Ishikawa (cell line): ENCODE results near the gene TRPM2.

Experiments
- CEBPB ChIP-seq: IDR thresholded peaks from 2 replicates; pipeline ENCODE4 v1.6.1; 2012
- CREB1 ChIP-seq: IDR thresholded peaks from 2 replicates; pipeline ENCODE4 v1.6.1; 2012; ENCODE audit warnings: low read depth
- EGR1 ChIP-seq: IDR thresholded peaks from 2 replicates; pipeline ENCODE4 v1.6.1; 2012
- EP300 ChIP-seq: IDR thresholded peaks from 2 replicates; pipeline ENCODE4 v1.6.1; 2012; ENCODE audit warnings: borderline replicate concordance
- FOXM1 ChIP-seq: IDR thresholded peaks from 2 replicates; pipeline ENCODE4 v1.6.1; 2012; ENCODE audit warnings: low read depth, borderline replicate concordance
- NFIC ChIP-seq: IDR thresholded peaks from 2 replicates; pipeline ENCODE4 v1.6.1; 2012
- RAD21 ChIP-seq: IDR thresholded peaks from 2 replicates; pipeline ENCODE4 v1.6.1; 2012; ENCODE audit warnings: low read depth
- TAF1 ChIP-seq: IDR thresholded peaks from 2 replicates; pipeline ENCODE4 v1.6.1; 2012; ENCODE audit warnings: low read depth, mild to moderate bottlenecking
- TCF12 ChIP-seq: IDR thresholded peaks from 2 replicates; pipeline ENCODE4 v1.6.1; 2012; ENCODE audit warnings: low read depth
- TEAD4 ChIP-seq: IDR thresholded peaks from 2 replicates; pipeline ENCODE4 v1.6.1; 2012
- YY1 ChIP-seq: IDR thresholded peaks from 2 replicates; pipeline ENCODE4 v1.6.1; 2012; ENCODE audit warnings: low read depth
- ZBTB7A ChIP-seq: IDR thresholded peaks from 2 replicates; pipeline ENCODE4 v1.6.1; 2012; ENCODE audit warnings: low read depth
- TF ChIP-seq, protein P1 (sequence below): IDR thresholded peaks from 2 replicates; pipeline ENCODE4 v1.6.1; 2012
- TF ChIP-seq, protein P2 (sequence below): IDR thresholded peaks from 2 replicates; pipeline ENCODE4 v1.6.1; 2012; ENCODE audit warnings: low read depth, mild to moderate bottlenecking
- TF ChIP-seq, protein P3 (sequence below): IDR thresholded peaks from 2 replicates; pipeline ENCODE4 v1.6.1; 2012

The TRPM2 gene

DNA sequence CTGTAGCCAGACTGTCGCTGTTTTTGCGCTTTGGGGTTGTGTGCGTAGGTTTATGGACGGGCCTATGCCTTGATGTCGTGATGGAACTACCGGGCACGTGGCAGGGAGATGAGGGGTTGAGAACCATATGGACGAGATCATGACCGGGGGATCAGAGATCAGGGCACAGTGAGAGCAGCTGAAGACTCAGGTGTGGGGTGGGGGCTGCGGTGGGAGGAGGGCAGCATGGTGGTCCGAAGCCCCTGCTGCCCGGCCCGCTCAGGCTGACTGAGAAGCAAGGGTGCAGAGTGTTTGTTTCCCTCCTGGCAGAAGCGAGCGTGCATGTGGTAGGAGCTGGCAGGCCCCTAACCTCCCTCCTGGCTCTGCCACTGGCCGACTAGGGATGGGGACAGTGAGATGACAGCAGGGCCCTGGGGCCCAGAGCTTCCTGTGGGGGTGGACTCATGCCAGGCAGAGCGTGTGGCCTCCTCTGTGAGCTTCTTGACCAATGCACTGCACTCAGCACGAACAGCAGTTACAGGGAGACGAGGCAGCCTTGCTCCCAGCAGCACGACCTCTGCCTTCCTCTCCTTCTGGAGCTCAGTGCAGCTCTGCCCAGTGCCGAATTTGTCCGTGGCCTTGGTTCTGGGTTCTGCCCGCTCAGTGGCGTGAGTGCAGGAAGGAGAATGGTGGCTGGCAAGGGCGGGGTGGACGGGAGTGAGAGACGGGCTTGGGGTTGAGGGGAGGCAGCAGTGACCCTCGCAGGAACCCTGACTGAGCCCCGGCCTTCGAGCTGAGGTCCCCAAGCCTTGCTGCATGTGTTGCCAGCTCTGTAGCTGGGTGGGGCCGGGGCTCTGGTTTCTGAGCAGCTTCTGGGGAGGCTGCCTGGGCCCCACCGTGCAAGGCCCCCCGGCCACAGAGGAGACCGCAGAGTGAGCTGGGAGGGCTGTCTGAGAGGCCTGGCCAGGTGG, 79.7 kb downstream of the TRPM2 start:
- TF ChIP-seq TCF12 (no peak), TAF1 (no peak), CREB1 (no peak), TEAD4 (no peak), ZBTB7A (no peak), CEBPB (no peak), EP300 (no peak), YY1 (no peak), NFIC (no peak)
- TF ChIP-seq, protein P1, sequence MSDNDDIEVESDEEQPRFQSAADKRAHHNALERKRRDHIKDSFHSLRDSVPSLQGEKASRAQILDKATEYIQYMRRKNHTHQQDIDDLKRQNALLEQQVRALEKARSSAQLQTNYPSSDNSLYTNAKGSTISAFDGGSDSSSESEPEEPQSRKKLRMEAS = no peak
- TF ChIP-seq, protein P2, sequence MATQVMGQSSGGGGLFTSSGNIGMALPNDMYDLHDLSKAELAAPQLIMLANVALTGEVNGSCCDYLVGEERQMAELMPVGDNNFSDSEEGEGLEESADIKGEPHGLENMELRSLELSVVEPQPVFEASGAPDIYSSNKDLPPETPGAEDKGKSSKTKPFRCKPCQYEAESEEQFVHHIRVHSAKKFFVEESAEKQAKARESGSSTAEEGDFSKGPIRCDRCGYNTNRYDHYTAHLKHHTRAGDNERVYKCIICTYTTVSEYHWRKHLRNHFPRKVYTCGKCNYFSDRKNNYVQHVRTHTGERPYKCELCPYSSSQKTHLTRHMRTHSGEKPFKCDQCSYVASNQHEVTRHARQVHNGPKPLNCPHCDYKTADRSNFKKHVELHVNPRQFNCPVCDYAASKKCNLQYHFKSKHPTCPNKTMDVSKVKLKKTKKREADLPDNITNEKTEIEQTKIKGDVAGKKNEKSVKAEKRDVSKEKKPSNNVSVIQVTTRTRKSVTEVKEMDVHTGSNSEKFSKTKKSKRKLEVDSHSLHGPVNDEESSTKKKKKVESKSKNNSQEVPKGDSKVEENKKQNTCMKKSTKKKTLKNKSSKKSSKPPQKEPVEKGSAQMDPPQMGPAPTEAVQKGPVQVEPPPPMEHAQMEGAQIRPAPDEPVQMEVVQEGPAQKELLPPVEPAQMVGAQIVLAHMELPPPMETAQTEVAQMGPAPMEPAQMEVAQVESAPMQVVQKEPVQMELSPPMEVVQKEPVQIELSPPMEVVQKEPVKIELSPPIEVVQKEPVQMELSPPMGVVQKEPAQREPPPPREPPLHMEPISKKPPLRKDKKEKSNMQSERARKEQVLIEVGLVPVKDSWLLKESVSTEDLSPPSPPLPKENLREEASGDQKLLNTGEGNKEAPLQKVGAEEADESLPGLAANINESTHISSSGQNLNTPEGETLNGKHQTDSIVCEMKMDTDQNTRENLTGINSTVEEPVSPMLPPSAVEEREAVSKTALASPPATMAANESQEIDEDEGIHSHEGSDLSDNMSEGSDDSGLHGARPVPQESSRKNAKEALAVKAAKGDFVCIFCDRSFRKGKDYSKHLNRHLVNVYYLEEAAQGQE = no peak

DNA sequence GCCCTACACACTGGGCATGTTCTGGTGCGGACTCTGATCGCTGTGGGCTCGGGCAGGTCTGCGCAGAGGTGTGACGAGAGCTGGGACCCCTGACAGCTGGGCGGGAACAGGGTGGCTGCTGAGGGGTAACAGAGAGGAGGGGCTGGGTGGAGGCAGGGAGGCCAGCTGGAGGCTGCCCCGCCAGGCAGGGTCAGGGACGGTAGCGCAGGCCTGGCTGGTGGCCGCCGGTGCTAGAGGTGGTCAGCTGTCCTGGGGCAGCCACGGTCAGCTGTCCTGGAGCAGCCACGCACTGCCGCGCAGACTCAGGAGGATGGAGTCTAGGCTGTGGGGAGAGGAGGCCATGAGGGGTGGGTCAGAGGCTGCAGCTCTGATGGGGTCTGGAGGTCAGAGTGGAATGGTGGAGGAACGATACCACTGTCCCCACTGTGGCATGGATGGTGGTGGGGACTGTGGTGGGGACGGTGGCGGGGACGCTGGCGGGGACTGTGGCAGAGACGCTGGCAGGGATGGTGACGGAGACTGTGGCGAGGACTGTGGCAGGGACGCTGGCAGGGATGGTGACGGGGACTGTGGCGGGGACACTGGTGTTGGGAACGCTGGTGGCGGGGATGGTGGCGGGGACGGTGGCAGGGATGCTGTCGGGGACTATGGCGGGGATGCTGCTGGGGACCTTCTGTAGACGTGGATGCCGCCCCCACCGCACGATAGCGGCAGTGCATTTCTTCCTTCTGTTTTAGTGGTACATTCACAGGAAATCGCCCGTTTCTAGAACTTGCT, 80.6 kb downstream of the TRPM2 start:
- TF ChIP-seq FOXM1 (no peak), CEBPB (no peak), EP300 (no peak), ZBTB7A (no peak), EGR1 (no peak), YY1 (no peak), TAF1 (no peak)
- TF ChIP-seq, protein P1 = no peak
- TF ChIP-seq, protein P3, sequence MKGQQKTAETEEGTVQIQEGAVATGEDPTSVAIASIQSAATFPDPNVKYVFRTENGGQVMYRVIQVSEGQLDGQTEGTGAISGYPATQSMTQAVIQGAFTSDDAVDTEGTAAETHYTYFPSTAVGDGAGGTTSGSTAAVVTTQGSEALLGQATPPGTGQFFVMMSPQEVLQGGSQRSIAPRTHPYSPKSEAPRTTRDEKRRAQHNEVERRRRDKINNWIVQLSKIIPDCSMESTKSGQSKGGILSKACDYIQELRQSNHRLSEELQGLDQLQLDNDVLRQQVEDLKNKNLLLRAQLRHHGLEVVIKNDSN = no peak
- TF ChIP-seq, protein P2 = no peak

DNA sequence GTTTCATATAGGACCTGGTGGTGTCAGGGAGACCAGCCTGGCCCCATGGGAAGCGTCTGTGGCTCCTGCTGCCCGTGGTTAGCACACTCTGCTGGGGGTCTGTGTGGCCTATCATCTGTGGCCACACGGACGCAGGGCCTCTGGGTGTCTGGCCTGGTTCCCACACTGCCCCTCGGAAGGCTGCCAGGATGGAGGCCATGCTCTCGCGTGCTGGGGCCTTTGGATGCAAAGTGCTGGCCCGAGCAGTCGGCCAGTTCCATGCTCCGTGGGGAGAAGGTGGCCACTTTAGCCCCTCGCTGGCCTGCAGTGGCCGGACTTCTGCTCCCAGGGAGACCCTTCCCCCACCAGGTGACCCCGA, 81.1 kb downstream of the TRPM2 start:
- TF ChIP-seq RAD21 = no peak
- TF ChIP-seq NFIC = no peak
- TF ChIP-seq EP300 = no peak
- no peak for TF ChIP-seq FOXM1
- no peak for TF ChIP-seq TEAD4
- no peak for TF ChIP-seq CREB1
- TF ChIP-seq, protein P3 = no peak
- no peak for TF ChIP-seq TCF12
- TF ChIP-seq, protein P1 = no peak
- no peak for TF ChIP-seq TAF1
- no peak for TF ChIP-seq YY1
- no peak for TF ChIP-seq CEBPB
- TF ChIP-seq EGR1 = no peak
- TF ChIP-seq, protein P2 = no peak
- no peak for TF ChIP-seq ZBTB7A
